HCT116 (cell line): ENCODE results near the gene ALDH5A1. TPM values are rescaled to one million over a fixed set of nuclear protein-coding genes. Genes with fewer than 3 reads are reported as not detected.

Source experiments
- total RNA-seq: library from RNA; stranded (reverse); gene quantifications from one replicate; pipeline ENCODE4 v1.2.1, GENCODE V29; 2021; ENCODE audit not compliant: unreplicated experiment

ALDH5A1 gene
- total RNA-seq, 1 experiment from 2014 or later, result 10.0 TPM

Other genes starting within 250 kb of the ALDH5A1 start
- 0.17 TPM for gene DCDC2, start 136.9 kb upstream of the ALDH5A1 start, total RNA-seq
- 39.9 TPM for gene MRS2, start 92.0 kb upstream of the ALDH5A1 start, total RNA-seq
- gene GPLD1, start 5.4 kb upstream of the ALDH5A1 start, total RNA-seq, result 2.1 TPM
- 0.49 TPM for gene KIAA0319, start 151.2 kb downstream of the ALDH5A1 start, total RNA-seq
- 30.2 TPM for gene TDP2, start 171.9 kb downstream of the ALDH5A1 start, total RNA-seq
- 33.5 TPM for gene ACOT13, start 172.1 kb downstream of the ALDH5A1 start, total RNA-seq
- 103 TPM for gene C6orf62, start 224.2 kb downstream of the ALDH5A1 start, total RNA-seq